ENCODE results near the gene CTSC. TPM values are rescaled to one million over a fixed set of nuclear protein-coding genes. Genes with fewer than 3 reads are reported as not detected.

The CTSC gene
- polyA plus RNA-seq, 1 donor from 2014 or later, result 5.2 TPM

- H3F3A ChIP-seq (ENCODE audit: insufficient read depth, low read length, poor library complexity, severe bottlenecking), result no peaks in the 10 kb centered on the region
These were observed 54.6 kb downstream of the CTSC start for GRCh38 chr11:88282747-88283515.

GRCh38 chr11:88281317-88281712 lies 56.2 kb downstream of the CTSC start:
- H3F3A ChIP-seq (ENCODE audit: insufficient read depth, low read length, poor library complexity, severe bottlenecking), result no peaks in the 10 kb centered on the region
- H2AFZ ChIP-seq (ENCODE audit: low read depth, low read length), result no peak overlapping the region
- H3K9me2 ChIP-seq (ENCODE audit: insufficient read depth, low read length), result no peaks in the 10 kb centered on the region
- H3K27me3 ChIP-seq (ENCODE audit: insufficient read depth, low read depth, low read length), result no peaks in the 10 kb centered on the region
- H3K79me2 ChIP-seq (replicated peaks; ENCODE audit: insufficient read depth, low read length), result no peaks in the 10 kb centered on the region
- no peak overlapping the region for H3K9ac ChIP-seq (ENCODE audit: low read length)
- no peaks in the 10 kb centered on the region for H4K20me1 ChIP-seq (ENCODE audit: insufficient read depth)
- no peak overlapping the region for H3K4me3 ChIP-seq (ENCODE audit: low read length)
- H3K9me3 ChIP-seq (ENCODE audit: low read length), result no peaks in the 10 kb centered on the region
- H3K27ac ChIP-seq (ENCODE audit: low read length), result no peak overlapping the region
- H3K4me2 ChIP-seq (ENCODE audit: low read length), result no peak overlapping the region
- no peaks in the 10 kb centered on the region for H3K36me3 ChIP-seq (ENCODE audit: insufficient read depth, low read length)
- TF ChIP-seq SMC3 (conservative IDR thresholded peaks at IDR 0.05; ENCODE audit: poor library complexity) (no peak), RAD21 (conservative IDR thresholded peaks at IDR 0.05) (no peak), EP300 (conservative IDR thresholded peaks at IDR 0.05; ENCODE audit: poor library complexity, severe bottlenecking) (no peak), REST (IDR thresholded peaks at IDR 0.05; ENCODE audit: borderline replicate concordance) (no peak), MXI1 (conservative IDR thresholded peaks at IDR 0.05; ENCODE audit: poor library complexity, severe bottlenecking) (no peak)

More at GRCh38 chr11:88282747-88283515, 54.6 kb downstream of the CTSC start:
- Histone ChIP-seq H3K9ac (ENCODE audit: low read length) (no peak overlapping the region), H4K20me1 (ENCODE audit: insufficient read depth) (no peaks in the 10 kb centered on the region), H3K4me3 (ENCODE audit: low read length) (no peak overlapping the region), H3K9me2 (ENCODE audit: insufficient read depth, low read length) (no peaks in the 10 kb centered on the region), H3K27ac (ENCODE audit: low read length) (no peak overlapping the region), H3K9me3 (ENCODE audit: low read length) (no peaks in the 10 kb centered on the region), H3K27me3 (ENCODE audit: insufficient read depth, low read depth, low read length) (no peaks in the 10 kb centered on the region), H3K36me3 (ENCODE audit: insufficient read depth, low read length) (no peaks in the 10 kb centered on the region), H3K79me2 (replicated peaks; ENCODE audit: insufficient read depth, low read length) (no peaks in the 10 kb centered on the region), H2AFZ (ENCODE audit: low read depth, low read length) (no peak overlapping the region), H3K4me2 (ENCODE audit: low read length) (no peak overlapping the region)
- no peak for TF ChIP-seq CTCF (IDR thresholded peaks at IDR 0.05; ENCODE audit: poor library complexity, severe bottlenecking)
- TF ChIP-seq REST (IDR thresholded peaks at IDR 0.05; ENCODE audit: borderline replicate concordance), result no peak
- TF ChIP-seq SMC3 (conservative IDR thresholded peaks at IDR 0.05; ENCODE audit: poor library complexity), result no peak
- no peak for TF ChIP-seq RAD21 (conservative IDR thresholded peaks at IDR 0.05)
- TF ChIP-seq TAF1 (IDR thresholded peaks at IDR 0.05; ENCODE audit: low read depth), result no peak
- TF ChIP-seq MXI1 (conservative IDR thresholded peaks at IDR 0.05; ENCODE audit: poor library complexity, severe bottlenecking), result no peak
- no peak for TF ChIP-seq EZH2 (IDR thresholded peaks at IDR 0.05; ENCODE audit: borderline replicate concordance, insufficient read depth, low read length, poor library complexity, severe bottlenecking)
- TF ChIP-seq EP300 (conservative IDR thresholded peaks at IDR 0.05; ENCODE audit: poor library complexity, severe bottlenecking), result no peak
- no peak for TF ChIP-seq POLR2AphosphoS5 (IDR thresholded peaks at IDR 0.05)
